ENCODE measurements around the gene SLC22A6.
"Not testable (repeated sequence)": the region's sequence is repeated elsewhere in the genome, so short reads cannot be mapped to it uniquely, and the experiment has no call there.

SLC22A6 gene

GRCh38 chr11:62985041-62985750, 429 bp upstream of the SLC22A6 start:
- DNase-seq (ENCODE audit: low read depth) = no peak

- DNase-seq (ENCODE audit: low read depth) = no peak
Observed at GRCh38 chr11:62983536-62984199, 1.1 kb downstream of the SLC22A6 start.

DNA sequence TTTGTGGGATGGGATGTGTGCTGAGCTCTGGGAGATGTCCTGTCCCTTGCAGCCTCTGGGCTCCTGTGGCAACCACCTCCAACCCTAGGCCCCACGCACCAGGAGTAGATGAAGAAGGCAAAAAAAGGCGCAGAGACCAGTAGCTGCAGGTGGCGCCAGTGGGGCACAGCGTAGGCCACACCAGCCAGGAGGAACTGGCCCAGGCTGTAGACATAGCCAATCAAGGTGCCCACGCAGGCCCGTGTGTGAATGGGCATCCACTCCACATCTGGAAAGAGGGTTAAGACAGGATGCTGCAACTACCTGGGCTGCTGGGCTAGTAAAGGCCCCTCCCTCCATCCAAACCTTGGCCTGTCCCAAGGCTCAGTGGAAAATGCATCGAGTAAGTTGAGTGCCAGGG, 3.0 kb downstream of the SLC22A6 start:
- DNase-seq (ENCODE audit: low read depth) = no peak

- DNase-seq (ENCODE audit: low read depth) = no peak
Observed at GRCh38 chr11:62980133-62980760, 4.5 kb downstream of the SLC22A6 start.

DNA sequence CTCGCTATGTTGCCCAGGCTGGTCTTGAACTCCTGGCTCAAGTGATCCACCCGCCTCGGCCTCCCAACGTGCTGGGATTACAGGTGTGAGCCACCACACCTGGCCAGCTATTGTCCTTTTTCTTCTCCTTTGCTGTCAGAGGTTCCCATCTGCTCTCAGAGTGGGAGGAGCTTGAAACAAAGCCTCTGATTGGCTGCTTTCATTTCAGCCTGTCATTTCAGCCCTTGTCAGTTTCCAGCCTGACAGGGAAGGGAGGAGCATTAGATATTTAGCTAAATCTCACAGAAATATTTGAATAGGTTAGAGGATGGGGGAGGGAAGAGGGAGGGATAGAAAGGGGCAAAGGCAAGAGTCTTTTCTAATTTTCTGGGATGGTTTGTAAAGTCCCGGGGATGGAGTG, 8.7 kb downstream of the SLC22A6 start:
- DNase-seq (ENCODE audit: low read depth) = no peak

DNA sequence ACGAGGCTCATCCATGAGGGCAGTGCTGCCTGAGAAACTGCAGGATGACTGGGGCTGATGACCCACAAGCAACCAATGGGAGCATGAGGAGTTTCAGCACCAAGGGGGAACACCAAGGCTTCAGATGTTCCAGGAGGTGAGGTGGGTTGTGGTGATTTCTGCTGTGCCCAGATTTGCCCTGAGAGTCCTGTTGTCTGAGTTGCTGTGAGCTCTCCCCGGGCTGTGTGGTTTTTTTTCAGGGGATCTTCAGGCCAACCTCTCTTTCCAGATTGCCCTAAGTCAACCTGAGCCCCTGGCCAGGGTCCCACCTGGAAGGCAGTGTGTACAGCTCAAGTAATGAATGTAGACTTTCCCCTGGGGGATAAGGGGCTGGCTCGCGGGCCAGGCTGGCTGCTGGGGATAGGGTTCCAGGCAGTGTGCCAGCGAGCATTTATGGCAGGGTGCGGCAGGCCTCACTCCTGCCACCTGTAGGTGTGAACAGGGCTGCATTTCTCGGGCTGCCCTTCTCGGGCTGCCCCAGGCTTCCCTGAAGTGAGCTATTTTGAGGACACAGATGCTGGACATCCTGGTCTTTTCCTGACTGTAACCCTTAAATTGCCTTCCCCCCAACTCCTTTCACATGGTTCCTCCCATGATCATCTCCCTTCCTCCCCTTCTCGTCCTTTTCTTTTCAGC, 9.8 kb downstream of the SLC22A6 start:
- DNase-seq (ENCODE audit: low read depth) = no peak

DNA sequence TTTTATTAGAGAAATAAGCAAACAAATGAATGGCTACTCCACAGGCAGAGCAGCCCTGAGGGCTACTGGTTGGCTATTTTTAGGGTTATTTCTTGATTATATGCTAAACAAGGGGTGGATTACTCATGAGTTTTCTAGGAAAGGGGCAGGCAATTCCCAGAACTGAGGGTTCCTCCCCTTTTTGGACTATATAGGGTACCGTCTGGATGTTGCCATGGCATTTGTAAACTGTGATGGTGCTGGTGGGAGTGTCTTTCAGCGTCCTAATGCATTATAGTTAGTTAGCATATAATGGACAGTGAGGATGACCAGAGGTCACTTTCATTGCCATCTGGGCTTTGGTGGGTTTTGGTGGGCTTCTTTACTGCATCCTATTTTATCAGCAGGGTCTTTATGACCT, 19.2 kb downstream of the SLC22A6 start:
- DNase-seq (ENCODE audit: low read depth) = no peak

- no peak for DNase-seq (ENCODE audit: low read depth)
Observed at GRCh38 chr11:62962391-62962790, 22.4 kb downstream of the SLC22A6 start.

DNA sequence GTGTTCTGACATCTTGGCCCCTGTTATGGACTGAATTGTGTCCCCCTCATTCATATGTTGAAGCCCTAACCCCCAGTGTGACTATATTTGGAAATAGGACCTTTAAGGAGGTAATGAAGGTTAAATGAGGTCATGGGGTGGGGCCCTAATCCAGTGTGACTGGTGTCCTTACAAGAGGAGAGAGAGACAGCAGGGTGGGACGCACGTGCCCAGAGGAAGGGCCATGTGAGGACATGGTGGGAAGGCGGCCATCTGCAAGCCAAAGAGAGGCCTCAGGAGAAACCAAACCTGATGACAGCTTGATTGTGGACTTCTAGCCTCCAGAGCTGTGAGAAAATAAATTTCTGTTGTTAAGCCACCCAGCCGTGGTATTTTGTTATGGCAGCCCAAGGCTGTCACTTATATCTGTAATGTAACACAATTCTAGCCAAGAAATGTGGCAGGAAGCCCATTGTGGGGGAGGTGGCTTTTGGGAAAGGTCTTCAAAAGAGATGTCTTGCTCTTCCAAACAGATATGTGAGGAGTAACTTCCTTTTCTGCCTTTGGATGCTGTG, 23.7 kb downstream of the SLC22A6 start:
- DNase-seq (ENCODE audit: low read depth) = no peak

DNA sequence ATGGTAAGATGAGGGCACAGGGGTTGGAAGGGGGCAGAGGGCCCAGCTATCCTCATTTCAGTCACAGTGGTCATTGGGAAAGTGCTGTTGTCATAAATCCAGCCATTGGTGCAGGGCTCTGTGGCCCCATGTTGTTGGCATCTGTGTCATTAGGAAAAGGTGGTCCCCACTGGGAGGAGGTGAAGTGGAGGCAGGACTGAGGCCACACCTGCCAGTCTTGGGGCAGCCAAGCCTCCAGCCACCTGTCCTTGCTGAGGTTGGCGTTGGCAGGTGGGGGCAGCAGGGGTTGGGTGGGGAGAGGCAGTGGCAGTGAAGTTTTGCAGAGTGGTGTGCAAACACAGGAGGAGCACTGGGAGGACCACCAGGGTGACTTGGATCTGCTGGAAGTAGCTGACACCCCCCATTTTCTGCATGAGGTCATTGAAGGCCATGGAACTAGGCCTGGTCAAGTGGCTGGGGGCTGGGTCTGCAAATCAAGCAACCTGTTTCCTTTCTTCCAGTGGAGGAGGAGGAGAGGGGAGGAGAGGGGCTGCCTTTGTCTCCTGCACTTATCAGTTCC, 25.3 kb downstream of the SLC22A6 start:
- DNase-seq (ENCODE audit: low read depth) = no peak

DNA sequence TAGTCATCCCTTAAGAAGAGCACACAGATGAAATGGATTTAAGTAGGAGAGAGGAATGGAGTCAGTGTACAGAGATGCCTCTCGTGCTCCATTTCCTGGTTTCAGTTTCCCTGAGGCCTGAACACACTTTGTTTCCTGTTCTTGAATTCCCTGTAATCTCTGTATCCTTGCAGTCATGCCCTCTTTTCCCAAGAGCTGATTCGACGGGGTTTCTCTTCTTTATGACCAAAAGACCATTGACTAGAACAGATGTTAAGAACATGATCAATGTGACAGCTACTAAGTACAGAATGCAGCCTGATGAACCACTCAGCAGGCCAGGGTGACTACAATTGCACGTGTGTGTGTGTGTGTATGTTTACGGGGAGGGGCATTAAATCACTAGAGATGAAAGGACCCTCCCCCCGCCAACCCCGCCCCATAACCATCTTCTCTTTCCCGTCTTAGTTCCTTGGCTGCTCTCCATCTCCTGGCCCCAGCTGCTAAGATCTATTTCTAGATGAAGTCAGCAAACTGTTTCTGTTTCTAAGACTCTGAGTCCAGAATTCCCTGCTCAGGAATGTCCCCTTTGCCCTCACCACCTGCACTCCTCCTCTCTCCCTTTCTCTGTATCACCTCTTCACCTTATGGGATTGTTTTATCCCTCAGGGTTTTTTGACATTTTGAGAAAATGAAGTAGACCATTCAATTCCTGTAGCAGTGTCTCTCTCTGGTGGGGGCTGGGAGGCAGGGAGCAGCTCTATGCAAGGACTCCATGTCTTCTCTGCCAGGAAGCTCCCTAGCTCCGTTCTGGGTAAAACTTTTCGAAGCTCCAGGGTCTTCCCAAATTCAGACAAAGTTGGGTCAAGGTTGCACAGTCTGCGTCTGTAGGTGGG, 26.0 kb downstream of the SLC22A6 start:
- DNase-seq (ENCODE audit: low read depth) = no peak

GRCh38 chr11:62957147-62957546, 27.6 kb downstream of the SLC22A6 start:
- DNase-seq (ENCODE audit: low read depth) = no peak

DNA sequence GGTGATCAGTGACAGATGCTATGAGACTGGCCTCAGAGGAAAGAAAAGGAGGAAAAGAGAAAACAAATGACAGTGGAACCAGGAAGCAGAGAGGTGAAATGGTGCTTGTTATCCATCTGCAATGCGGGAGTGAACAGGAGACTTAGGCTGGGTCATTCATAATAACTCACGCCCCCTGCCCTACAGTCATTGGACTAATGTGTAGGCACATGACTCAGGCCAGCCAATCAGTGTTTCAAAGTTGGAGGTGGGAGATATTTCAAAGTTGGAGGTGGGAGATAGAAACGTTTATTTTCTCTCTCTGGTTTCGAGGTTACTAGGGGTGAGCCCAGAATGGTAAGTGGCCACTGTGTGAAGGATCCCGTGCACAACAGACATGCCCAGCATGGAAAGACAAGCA, 30.3 kb downstream of the SLC22A6 start:
- DNase-seq (ENCODE audit: low read depth) = no peak

GRCh38 chr11:62953811-62954210, 31.0 kb downstream of the SLC22A6 start:
- DNase-seq (ENCODE audit: low read depth) = no peak

DNA sequence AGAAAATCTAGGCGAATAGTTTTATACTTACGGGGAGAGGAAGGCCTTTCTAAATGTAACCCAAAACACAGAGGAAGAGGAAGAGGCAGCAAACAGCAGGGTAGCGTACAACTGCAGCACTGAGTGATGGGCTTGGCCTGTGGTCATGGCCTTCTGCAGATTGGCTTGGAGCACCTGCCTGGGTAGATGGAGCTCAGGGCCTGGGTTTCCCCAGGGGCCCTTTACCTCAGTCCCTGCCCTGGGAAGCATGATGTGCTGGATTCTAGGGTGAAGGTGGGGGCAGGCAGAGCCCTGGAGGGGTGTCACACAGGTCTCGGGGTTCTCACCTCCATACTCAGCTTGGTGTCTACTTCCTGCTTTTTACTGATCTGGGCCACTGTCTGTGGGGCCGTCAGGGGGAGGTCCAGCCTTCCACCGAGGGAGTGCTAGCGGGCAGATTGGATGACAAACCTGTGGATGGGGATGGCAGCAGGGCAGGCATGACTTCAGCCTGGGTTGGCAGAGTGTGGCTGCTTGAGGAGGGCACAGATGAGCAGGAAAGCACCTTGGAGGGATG, 35.9 kb downstream of the SLC22A6 start:
- no peak for DNase-seq (ENCODE audit: low read depth)

DNA sequence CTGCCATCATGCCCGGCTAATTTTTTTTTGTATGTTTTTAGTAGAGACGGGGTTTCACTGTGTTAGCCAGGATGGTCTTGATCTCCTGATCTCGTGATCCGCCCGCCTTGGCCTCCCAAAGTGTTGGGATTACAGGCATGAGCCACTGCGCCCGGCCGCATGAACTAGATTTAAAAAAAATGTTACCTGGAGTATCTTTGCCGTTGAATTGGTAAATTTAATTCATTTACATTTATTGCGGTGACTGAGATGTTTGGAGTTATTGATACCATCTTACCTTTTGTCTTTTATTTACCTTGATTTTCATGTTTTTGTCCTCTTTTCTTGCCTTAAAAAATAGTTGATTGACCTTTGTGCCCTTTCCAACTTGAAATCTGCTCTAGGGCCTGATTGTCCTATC, 39.2 kb downstream of the SLC22A6 start:
- not testable (repeated sequence) for DNase-seq (ENCODE audit: low read depth)

DNA sequence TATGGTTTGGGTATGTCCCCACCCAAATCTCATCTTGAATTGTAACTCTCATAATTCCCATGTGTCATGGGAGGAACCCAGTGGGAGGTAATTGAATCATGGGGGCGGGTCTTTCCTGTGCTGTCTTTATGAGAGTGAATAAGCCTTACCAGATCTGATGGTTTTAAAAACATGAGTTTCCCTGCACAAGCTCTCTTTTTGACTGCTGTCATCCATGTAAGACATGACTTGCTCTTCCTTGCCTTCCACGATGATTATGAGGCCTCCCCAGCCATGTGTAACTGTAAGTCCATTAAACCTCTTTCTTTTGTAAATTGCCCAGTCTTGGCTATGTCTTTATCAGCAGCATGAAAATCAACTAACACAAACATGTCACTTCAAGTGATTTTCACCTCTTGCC, 47.2 kb downstream of the SLC22A6 start:
- not testable (repeated sequence) for DNase-seq (ENCODE audit: low read depth)

DNA sequence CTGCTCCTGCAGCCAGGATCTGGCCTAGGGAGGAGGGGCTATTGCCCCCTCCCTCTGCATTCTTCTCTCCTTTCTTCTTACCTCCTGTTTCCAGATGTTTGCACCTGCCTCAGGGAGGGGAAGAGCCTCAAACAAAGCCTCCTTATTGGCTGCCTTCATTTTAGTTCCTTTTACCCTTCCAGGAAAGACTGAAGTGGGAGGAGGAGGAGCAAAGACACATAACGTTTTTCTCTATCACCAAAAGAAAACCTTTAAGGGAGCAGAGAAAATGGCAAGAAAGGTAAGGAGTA, 50.3 kb downstream of the SLC22A6 start:
- no peak for DNase-seq (ENCODE audit: low read depth)

DNA sequence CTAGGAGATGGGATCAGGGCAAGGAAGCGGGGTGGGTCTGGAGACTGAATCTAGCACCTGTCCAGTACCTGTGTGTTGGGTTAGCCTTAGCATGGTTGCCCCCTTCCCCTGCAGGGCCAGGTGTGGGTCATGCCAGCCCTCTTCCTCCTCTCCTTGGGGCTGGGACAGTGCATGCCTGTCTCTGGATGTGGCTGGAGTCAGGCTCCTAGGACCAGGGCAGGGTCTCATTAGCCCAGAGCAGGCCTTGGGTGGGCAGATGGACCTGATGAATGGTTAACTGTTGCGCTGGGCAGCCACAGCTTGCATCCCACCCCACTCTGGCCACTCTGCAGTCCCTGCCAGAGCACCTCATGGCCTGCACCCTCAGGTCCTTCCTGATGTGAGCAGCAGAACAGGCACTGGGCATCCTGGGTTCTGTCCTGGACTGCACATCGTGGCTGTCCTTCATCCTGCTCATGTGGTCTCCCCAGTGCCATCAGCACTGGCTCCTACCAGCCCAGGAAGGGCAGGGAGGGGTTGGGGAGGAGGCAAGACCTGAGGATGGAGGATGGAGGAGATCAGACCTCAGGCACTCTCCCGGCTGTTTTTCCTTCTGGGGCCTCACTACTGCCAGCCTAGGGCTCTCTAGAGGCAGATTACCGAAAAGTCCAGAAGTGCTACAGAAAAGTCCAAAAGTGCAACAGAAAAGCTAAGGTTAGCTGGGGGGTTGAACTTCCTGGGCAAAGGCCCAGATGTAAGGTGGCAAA, 50.8 kb downstream of the SLC22A6 start:
- DNase-seq (ENCODE audit: low read depth) = no peak

DNA sequence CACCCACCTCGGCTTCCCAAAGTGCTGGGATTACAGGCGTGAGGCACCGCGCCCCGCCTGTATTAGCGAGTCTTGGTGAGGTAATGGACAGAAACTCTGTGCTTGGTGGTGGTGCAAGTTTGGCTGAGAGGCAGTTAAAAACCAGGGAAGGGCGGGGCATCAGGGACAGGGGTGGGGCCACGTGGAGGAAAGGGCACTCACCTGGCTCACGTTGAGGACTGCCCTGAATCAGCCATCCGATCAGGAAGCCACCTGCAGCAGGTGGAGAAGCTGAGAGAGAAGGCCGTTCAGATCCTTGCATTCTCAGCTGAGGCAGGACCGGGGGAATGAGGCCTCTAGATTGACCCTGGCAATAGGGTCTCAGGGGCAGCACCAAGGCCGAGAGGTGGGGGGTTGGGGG, 51.5 kb downstream of the SLC22A6 start:
- no peak for DNase-seq (ENCODE audit: low read depth)

Measured in HS-5 (cell line).